GM18870 (cell line): Measurements from ENCODE around the gene SLC5A2.
"Not testable (repeated sequence)": the region's sequence is repeated elsewhere in the genome, so short reads cannot be mapped to it uniquely, and the experiment has no call there.

Source experiments
- ATAC-seq: cut with Tn5 transposase; IDR thresholded peaks from one replicate; pipeline ENCODE4 v1.9.1; 2021; ENCODE audit warnings: moderate library complexity; ENCODE audit not compliant: unreplicated experiment

Gene SLC5A2

DNA sequence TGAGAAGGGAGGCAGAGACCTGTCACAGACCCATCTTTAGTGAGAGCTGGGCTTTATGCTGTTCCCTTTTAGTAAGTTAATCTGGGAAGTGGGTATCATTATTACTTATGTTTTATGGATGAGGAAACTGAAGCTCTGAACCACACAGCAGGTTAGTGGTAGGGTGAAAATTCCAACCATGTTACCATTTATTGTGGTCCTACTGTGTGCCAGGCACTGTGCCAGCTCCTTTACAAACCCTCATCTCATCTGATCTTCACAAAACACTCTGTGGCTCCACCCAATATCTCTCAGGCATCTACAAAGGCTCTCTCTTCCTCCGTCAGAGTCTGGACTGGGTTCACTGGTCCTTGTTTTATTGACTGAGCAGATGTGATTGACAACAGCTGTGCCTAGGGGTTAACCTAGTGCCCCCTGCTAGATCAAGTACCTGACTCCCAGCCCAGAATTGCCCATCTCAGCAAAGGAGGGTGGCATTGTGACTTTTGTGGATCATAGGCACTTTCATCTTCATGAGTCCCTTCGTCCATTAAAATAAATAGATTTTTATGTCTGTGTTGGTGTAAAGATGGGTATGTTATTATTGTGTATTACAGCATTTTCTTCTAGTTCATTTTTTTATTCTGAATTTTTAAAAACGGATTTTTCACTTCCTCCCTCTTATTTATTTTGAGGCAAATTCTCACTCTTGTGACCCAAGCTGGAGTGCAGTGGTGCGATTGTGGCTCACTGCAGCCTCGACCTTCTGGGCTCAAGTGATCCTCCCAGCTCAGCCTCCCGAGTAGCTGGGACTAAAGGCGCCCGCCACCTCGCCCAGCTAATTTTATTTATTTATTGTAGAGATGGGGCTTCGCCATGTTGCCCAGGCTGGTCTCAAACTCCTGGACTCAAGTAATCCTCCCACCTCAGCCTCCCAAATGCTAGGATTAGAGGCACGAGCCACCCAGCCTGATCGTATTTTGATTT lies 7.9 kb upstream of the SLC5A2 start:
- no peak for ATAC-seq

DNA sequence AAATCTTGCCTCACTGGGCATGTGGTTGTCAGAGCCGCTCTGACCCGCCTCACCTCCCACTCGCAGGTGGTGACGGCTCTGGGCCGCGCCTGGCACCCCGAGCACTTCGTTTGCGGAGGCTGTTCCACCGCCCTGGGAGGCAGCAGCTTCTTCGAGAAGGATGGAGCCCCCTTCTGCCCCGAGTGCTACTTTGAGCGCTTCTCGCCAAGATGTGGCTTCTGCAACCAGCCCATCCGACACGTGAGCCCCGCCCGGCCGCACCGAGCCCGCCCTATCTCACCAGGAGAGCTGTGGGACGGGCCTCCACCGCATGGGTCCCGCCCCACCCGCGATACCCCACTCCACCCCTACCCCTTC lies 7.0 kb upstream of the SLC5A2 start:
- no peak for ATAC-seq

DNA sequence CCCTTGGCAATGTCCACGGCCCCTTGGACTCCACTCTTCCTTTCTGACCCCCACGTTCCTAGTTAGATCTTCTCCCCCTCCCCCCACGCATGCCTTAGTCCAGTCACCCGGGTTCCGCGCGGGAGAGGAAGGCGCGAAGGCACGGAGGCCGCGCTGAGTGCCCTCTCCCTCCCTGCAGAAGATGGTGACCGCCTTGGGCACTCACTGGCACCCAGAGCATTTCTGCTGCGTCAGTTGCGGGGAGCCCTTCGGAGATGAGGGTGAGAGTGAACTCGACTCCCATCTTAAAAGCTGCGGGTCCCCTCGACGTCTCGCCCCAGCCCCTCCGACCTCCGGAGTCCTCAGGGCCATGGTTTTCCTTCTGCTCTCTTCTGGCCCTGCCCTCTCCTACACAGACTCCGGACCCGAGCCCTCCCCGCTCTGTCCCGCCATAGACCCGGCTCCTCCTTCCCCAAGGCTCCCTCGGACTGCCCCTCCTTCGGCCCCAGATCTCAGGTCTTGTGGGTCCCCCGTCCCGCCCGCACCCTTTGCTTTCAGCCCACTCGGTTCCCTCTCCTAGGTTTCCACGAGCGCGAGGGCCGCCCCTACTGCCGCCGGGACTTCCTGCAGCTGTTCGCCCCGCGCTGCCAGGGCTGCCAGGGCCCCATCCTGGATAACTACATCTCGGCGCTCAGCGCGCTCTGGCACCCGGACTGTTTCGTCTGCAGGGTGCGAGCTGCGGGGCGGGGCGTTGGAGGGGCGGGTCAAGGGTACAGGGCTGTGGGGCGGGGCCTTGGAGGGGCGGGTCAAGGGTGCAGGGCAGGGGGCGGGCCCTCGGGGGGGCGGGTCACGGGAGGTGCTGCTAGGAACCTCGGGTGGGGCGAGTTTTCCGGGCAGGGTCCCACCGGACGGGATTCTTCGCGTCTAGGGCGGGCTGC lies 6.4 kb upstream of the SLC5A2 start:
- ATAC-seq: no peak

DNA sequence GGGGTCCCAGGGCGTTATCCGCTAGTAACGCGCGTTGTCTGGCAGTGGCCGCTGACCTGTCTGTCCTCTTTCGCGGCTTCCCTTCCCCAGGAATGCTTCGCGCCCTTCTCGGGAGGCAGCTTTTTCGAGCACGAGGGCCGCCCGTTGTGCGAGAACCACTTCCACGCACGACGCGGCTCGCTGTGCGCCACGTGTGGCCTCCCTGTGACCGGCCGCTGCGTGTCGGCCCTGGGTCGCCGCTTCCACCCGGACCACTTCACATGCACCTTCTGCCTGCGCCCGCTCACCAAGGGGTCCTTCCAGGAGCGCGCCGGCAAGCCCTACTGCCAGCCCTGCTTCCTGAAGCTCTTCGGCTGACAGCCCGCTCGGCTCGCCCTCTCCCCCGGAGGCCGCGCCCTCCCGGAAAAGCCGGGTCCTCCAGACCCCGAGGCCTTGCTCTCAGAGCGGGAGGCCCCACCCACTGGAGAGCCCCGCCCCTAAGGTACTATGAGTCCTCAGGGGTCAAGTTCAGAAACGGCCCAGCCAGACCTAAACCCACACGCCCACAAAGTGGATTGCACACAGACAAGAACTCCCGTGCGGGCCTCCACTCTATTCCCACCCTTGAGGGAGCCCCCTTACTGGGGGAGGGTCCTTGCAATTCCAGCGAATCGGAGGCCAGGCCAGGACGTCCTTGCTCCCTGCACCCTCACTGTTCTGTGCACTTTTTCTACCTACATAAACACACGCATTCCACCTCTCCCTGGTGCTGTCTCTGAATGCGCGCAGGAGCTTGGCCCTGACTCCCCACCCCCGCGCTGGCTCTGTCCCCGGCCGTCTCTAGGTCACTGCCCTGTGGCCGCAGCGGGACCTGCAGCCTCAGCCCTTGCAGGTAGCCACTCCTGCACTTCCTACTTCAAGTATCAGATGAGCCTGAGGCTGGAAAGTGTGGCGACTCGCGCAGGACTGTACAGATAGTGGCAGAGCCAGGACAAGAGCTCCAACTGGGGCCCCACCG lies 5.4 kb upstream of the SLC5A2 start:
- ATAC-seq: no peak

DNA sequence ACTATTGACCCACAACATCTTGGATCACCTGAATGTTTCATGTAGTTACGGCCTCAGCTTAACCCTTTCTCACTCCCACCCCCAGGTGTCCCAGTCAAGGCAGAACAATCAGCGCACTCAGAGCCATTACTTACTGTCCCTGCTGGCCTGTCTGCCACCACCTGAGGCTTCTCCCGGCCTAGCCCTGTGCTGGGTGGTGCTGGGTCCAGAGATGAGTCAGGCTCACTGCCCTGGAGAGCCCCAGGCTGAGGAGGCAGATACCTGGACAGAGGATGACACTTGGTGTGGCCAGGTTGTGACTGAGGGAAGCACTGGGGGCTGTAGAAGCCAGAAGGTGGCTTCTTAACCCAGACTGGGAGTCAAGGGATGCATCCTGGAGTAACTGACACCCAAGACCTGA lies 4.0 kb upstream of the SLC5A2 start:
- ATAC-seq: no peak

DNA sequence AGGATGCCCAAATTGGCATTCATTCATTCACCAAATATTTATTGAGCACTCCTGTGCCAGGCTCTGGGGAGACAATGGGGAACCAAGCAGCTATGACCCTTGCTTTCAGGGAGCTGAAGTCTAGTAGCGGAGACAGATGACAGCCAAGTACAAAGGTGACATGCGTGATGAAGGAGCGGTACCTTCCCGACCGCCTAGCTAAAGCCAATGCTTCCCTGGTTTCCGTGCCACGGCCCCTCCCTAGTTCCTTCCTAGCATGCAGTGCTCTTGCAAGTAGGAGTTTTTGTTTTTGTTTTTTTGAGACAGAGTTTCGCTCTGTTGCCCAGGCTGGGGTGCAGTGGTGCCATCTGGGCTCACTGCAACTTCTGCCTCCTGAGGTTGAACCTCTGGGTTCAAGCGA lies 3.2 kb upstream of the SLC5A2 start:
- ATAC-seq: no peak

DNA sequence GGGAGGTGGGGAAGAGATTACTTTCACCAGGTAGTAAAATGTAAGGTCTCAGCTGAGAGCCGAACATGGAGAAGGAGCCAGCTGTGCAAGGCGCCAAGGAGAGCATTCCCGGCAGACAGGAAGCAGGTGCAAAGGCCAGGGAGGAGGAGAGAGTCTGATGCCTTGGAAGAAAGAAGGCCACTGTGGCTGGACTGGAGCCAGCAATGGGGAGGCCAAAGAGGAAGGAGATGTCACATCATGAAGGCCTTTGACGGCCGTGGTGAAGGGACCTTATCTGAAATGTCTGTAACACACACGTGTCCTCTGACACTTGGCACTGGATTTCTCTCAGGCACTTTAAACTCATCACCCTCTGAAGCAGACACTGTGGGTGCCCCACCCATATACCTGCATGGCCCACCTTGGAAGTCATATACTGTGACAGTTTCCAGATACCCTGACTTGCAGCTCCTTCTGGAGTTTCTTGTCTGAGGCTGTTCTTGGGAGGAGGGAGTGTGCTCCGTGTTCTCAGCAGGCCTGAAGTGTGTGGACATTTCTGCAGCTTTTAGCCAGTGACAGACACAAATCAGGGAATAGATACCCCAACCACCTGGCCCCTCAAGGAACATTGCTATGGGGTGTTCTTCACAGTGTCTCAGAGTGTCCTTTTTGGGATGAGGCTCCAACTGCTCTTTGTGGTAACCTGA lies 1.9 kb upstream of the SLC5A2 start:
- no peak for ATAC-seq

DNA sequence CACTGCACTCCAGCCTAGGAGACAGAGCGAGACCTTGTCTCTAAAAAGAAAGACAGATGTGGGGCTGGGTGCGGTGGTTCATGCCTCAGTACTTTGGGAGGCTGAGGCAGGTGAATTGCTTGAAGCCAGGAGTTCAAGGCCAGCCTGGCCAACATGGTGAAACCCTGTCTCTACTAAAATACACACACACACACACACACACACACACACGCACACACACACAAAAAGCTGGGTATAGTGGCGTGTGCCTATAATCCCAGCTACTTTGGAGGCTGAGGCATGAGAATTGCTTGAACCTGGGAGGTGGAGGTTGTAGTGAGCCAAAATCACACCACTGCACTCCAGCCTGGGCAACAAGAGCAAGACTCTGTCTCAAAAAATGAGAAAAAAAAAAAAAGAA lies 1.1 kb downstream of the SLC5A2 start:
- ATAC-seq: not testable (repeated sequence)

DNA sequence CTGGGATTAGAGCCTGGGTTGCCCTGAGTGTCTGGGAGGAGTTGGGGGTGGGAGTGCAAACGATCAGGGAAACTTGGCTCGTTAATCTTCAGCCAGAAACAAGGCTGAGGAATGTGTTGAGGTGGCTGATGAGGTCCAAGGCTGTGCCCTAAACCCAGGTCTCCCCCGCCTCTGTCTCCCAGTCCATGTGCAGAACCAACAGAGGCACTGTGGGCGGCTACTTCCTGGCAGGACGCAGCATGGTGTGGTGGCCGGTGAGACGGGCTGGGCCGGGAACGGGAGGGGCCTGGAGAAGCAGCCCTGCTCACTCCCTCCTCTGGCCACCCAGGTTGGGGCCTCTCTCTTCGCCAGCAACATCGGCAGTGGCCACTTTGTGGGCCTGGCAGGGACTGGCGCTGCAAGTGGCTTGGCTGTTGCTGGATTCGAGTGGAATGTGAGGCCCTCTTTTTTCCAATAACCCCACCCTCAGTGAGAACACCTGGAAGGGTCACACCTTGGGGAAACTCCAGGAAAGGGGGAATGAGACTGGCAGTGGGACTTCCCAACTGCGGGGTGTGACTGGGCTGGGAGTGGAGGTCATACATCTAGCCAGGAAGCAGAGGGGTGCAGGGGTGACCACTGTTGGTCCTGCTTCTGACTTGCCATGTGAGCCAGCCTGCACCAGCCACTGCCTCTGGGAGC lies 1.7 kb downstream of the SLC5A2 start:
- ATAC-seq: no peak

DNA sequence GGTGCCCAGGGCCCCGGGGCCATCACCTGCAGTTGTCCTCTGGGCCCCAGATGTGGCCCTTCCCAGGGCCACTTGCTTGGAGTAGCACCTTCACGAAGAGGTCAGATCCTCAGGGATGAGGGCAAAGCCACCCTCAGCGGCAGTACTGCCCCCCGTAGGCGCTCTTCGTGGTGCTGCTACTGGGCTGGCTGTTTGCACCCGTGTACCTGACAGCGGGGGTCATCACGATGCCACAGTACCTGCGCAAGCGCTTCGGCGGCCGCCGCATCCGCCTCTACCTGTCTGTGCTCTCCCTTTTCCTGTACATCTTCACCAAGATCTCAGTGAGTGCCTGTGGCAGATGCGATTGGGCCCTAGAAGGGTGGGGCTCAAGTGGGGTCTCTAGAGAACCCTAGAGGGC lies 2.6 kb downstream of the SLC5A2 start:
- ATAC-seq: no peak

DNA sequence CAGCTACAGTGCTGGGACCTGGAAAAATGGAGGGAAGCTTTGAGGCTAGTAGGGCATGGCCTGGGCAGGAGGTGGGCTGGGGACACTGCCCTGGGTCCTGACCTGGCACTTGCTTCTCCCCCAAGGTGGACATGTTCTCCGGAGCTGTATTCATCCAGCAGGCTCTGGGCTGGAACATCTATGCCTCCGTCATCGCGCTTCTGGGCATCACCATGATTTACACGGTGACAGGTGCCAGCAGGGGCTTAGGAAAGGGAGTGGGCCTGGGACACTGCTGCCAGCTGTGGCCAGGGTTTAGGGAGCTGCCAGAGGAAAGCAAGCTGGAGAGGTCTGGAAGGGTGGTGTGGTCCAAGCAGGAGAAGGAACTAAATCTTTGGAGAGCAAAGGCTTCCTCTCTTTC lies 3.1 kb downstream of the SLC5A2 start:
- no peak for ATAC-seq

DNA sequence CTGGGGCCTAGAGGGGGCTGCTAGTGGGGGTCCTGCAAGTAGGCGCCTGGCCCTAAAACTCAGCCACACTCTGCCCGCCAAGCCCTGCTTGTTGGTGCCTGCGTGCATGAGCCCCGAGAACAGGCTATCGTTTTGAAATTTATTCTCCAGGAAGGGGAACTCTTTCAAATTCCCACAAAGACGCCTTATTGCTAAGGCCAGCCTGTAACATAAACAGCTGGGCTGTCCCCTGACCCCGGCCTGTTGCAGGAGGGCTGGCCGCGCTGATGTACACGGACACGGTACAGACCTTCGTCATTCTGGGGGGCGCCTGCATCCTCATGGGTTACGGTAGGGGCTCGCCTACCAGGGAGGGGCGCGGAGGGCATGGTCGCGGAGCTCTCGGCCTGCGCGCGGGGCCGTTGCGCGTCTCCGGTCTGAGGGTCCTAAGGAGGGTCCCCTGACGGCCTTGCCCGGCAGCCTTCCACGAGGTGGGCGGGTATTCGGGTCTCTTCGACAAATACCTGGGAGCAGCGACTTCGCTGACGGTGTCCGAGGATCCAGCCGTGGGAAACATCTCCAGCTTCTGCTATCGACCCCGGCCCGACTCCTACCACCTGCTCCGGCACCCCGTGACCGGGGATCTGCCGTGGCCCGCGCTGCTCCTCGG lies 4.3 kb downstream of the SLC5A2 start:
- ATAC-seq: no peak

DNA sequence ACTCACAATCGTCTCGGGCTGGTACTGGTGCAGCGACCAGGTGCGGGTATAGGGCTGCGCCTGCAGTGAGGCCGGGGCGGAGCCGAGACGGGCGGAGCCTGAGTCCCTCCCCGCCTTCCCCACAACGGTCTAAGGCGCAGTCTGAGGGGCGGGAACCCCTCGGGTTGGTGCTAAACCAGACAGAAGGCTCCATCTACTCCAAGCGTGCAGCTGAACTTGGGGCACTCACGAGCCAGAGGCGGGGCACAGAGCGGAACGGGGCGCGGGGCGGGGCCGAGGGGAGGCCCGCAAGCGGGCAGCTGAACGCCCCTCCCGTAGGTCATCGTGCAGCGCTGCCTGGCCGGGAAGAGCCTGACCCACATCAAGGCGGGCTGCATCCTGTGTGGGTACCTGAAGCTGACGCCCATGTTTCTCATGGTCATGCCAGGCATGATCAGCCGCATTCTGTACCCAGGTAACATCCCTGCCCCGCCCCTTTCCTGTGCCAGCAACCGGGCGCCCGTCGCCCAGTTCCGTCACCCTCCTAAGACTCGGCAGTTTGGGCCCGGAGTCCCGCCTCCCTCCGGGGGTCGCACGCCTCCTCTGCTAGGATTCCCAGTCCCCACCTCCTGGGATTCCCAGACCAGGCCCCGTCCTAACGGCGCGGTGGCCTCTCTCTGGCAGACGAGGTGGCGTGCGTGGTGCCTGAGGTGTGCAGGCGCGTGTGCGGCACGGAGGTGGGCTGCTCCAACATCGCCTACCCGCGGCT lies 5.0 kb downstream of the SLC5A2 start:
- ATAC-seq: peak; percentile 63

DNA sequence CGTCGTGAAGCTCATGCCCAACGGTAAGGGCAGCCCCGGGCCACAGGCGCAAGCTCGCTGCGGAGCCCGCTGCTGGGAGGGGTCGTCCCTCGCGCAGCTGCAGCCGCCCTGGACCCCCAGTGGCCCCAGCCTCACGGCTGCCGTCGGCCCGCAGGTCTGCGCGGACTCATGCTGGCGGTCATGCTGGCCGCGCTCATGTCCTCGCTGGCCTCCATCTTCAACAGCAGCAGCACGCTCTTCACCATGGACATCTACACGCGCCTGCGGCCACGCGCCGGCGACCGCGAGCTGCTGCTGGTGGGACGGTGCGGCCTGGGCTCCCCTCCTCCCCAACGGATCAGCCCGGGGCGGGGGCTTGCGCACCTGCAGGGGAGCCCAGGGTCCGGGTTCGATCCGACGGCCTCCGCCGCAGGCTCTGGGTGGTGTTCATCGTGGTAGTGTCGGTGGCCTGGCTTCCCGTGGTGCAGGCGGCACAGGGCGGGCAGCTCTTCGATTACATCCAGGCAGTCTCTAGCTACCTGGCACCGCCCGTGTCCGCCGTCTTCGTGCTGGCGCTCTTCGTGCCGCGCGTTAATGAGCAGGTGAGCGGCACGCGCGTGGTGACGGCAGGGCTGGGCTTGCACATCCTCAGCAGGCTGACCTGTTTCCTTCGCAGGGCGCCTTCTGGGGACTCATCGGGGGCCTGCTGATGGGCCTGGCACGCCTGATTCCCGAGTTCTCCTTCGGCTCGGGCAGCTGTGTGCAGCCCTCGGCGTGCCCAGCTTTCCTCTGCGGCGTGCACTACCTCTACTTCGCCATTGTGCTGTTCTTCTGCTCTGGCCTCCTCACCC lies 5.8 kb downstream of the SLC5A2 start:
- no peak for ATAC-seq

DNA sequence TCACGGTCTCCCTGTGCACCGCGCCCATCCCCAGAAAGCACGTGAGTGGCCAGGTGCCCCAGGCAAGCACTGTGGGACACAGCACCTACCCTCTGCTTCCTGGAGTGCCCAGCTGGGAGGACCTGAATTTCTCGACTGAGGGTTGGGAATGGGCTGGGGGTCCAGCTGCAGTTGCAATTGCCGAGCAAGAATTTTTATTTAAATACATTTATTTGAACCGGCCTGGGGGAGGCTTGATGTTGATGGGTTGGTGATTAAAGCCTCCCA lies 6.3 kb downstream of the SLC5A2 start:
- ATAC-seq: no peak

DNA sequence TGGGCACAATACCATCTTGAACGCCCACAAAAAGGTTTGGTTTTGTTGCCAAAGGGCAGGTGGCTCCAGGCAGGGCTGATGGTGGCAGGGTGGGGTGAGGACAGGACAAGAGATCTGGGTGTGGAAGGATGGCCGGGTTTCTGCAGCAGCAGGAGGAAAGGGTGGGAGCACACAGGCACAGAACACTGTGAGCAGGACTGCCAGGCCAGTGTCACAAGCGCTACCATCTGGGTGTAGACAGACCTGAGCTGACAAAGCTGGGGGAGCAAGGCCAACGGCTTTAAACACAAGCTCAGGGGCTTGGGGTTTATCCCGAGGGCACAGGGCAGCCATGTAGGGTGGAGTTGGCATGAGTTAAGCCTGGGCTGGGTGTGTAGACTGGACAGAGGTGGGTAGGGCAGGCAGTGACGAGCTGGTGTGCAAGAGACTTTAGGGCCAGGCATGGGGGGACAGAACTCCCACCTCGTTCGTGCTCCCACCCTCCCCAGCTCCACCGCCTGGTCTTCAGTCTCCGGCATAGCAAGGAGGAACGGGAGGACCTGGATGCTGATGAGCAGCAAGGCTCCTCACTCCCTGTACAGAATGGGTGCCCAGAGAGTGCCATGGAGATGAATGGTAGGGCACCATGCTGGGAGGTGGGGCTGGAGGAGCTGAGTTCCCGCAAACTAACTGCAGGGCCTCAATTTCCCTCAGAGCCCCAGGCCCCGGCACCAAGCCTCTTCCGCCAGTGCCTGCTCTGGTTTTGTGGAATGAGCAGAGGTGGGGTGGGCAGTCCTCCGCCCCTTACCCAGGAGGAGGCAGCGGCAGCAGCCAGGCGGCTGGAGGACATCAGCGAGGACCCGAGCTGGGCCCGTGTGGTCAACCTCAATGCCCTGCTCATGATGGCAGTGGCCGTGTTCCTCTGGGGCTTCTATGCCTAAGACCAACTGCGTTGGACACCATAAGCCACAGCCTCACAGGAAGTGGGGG lies 7.0 kb downstream of the SLC5A2 start:
- no peak for ATAC-seq
